Measurements from ENCODE around the gene DLG2.

The DLG2 gene

GRCh38 chr11:83557653-83558052 is 2069.5 kb downstream of the DLG2 start:
- Histone ChIP-seq H3K4me3 (ENCODE audit: low read length) (no peak overlapping the region), H3K9ac (ENCODE audit: low read length) (no peak overlapping the region), H3K4me2 (ENCODE audit: low read length) (no peak overlapping the region), H3K27me3 (ENCODE audit: low read depth, low read length) (no peaks in the 10 kb centered on the region; the same call in 1 of the 2 replicates), H3K9me3 (ENCODE audit: insufficient read depth, low read length) (no peaks in the 10 kb centered on the region), H3K79me2 (ENCODE audit: low read length) (no peaks in the 10 kb centered on the region), H3K27ac (ENCODE audit: low read length) (no peak overlapping the region), H3K4me1 (ENCODE audit: low read length) (peaks cover 6% of the 10 kb centered on the region; the same call in 1 of the 2 replicates), H3K36me3 (replicated peaks; ENCODE audit: low read depth, low read length) (no peaks in the 10 kb centered on the region), H2AFZ (ENCODE audit: low read depth, low read length) (no peak overlapping the region), H4K20me1 (ENCODE audit: insufficient read depth, low read length) (no peaks in the 10 kb centered on the region)
- no peak for TF ChIP-seq EZH2phosphoT487 (IDR thresholded peaks at IDR 0.05; ENCODE audit: low read depth)

GRCh38 chr11:83554876-83555275 is 2072.3 kb downstream of the DLG2 start:
- Histone ChIP-seq H4K20me1 (ENCODE audit: insufficient read depth, low read length) (no peaks in the 10 kb centered on the region), H3K4me1 (ENCODE audit: low read length) (peaks cover 6% of the 10 kb centered on the region; the same call in 1 of the 2 replicates), H3K27me3 (ENCODE audit: low read depth, low read length) (no peaks in the 10 kb centered on the region), H2AFZ (ENCODE audit: low read depth, low read length) (no peak overlapping the region), H3K9me3 (ENCODE audit: insufficient read depth, low read length) (no peaks in the 10 kb centered on the region), H3K4me2 (ENCODE audit: low read length) (no peak overlapping the region), H3K36me3 (replicated peaks; ENCODE audit: low read depth, low read length) (no peaks in the 10 kb centered on the region), H3K27ac (ENCODE audit: low read length) (no peak overlapping the region), H3K79me2 (ENCODE audit: low read length) (no peaks in the 10 kb centered on the region), H3K9ac (ENCODE audit: low read length) (no peak overlapping the region), H3K4me3 (ENCODE audit: low read length) (no peak overlapping the region)
- TF ChIP-seq EZH2phosphoT487 (IDR thresholded peaks at IDR 0.05; ENCODE audit: low read depth): no peak
- TF ChIP-seq CTCF (IDR thresholded peaks at IDR 0.05; ENCODE audit: low read depth, low read length): no peak

- Histone ChIP-seq H3K79me2 (ENCODE audit: low read length) (no peaks in the 10 kb centered on the region), H4K20me1 (ENCODE audit: insufficient read depth, low read length) (no peaks in the 10 kb centered on the region), H3K36me3 (replicated peaks; ENCODE audit: low read depth, low read length) (no peaks in the 10 kb centered on the region), H3K9me3 (ENCODE audit: insufficient read depth, low read length) (no peaks in the 10 kb centered on the region), H3K4me2 (ENCODE audit: low read length) (no peak overlapping the region), H3K9ac (ENCODE audit: low read length) (no peak overlapping the region), H3K27me3 (ENCODE audit: low read depth, low read length) (no peaks in the 10 kb centered on the region), H2AFZ (ENCODE audit: low read depth, low read length) (no peak overlapping the region), H3K4me3 (ENCODE audit: low read length) (no peak overlapping the region), H3K4me1 (ENCODE audit: low read length) (no peaks in the 10 kb centered on the region), H3K27ac (ENCODE audit: low read length) (no peak overlapping the region)
- TF ChIP-seq EZH2phosphoT487 (IDR thresholded peaks at IDR 0.05; ENCODE audit: low read depth) (no peak), CTCF (IDR thresholded peaks at IDR 0.05; ENCODE audit: low read depth, low read length) (no peak)
Measured at GRCh38 chr11:83549984-83550667, 2077.0 kb downstream of the DLG2 start.

GRCh38 chr11:83546368-83546767 is 2080.8 kb downstream of the DLG2 start:
- TF ChIP-seq CTCF (IDR thresholded peaks at IDR 0.05; ENCODE audit: low read depth, low read length) (no peak), EZH2phosphoT487 (IDR thresholded peaks at IDR 0.05; ENCODE audit: low read depth) (no peak)
- Histone ChIP-seq H3K4me2 (ENCODE audit: low read length) (no peak overlapping the region), H4K20me1 (ENCODE audit: insufficient read depth, low read length) (no peaks in the 10 kb centered on the region), H3K4me1 (ENCODE audit: low read length) (no peaks in the 10 kb centered on the region), H3K36me3 (replicated peaks; ENCODE audit: low read depth, low read length) (no peaks in the 10 kb centered on the region), H3K9ac (ENCODE audit: low read length) (no peak overlapping the region), H2AFZ (ENCODE audit: low read depth, low read length) (no peak overlapping the region), H3K79me2 (ENCODE audit: low read length) (no peaks in the 10 kb centered on the region), H3K27ac (ENCODE audit: low read length) (no peak overlapping the region), H3K9me3 (ENCODE audit: insufficient read depth, low read length) (no peaks in the 10 kb centered on the region), H3K4me3 (ENCODE audit: low read length) (no peak overlapping the region), H3K27me3 (ENCODE audit: low read depth, low read length) (peaks cover 10% of the 10 kb centered on the region)
